GM12891 (cell line): ENCODE results near the gene MINK1.

Experiments
- PAX5 ChIP-seq: IDR thresholded peaks from 2 replicates; pipeline ENCODE4 v1.6.1; 2011; ENCODE audit warnings: low read length, moderate library complexity, mild to moderate bottlenecking; ENCODE audit not compliant: insufficient read depth, severe bottlenecking
- POLR2A ChIP-seq: IDR thresholded peaks from 2 replicates; pipeline ENCODE4 v1.6.1; 2011; ENCODE audit warnings: low read depth, low read length, control low read depth
- POLR2AphosphoS5 ChIP-seq: IDR thresholded peaks from 2 replicates; pipeline ENCODE4 v1.6.1; 2011; ENCODE audit warnings: low read depth, low read length, control low read depth
- SPI1 ChIP-seq: IDR thresholded peaks from 2 replicates; pipeline ENCODE4 v1.6.1; 2011; ENCODE audit warnings: low read depth, low read length, control low read depth
- TAF1 ChIP-seq: IDR thresholded peaks from 2 replicates; pipeline ENCODE4 v1.6.1; 2011; ENCODE audit warnings: low read depth, low read length, control low read depth

- TF ChIP-seq POLR2AphosphoS5 (no peak), POLR2A (no peak), TAF1 (no peak), PAX5 (no peak), SPI1 (no peak)
Measured at GRCh38 chr17:4897198-4897687, 64.1 kb downstream of the MINK1 start.
